Measurements from ENCODE around the gene SNX21. TPM values are rescaled to one million over a fixed set of nuclear protein-coding genes. Genes with fewer than 3 reads are reported as not detected.
A peak's percentile ranks its signal among the peaks of the same experiment; 100 is the strongest.

SNX21 gene
- total RNA-seq, 2 experiments from 2014 or later = 2.0 to 2.5 TPM

DNA sequence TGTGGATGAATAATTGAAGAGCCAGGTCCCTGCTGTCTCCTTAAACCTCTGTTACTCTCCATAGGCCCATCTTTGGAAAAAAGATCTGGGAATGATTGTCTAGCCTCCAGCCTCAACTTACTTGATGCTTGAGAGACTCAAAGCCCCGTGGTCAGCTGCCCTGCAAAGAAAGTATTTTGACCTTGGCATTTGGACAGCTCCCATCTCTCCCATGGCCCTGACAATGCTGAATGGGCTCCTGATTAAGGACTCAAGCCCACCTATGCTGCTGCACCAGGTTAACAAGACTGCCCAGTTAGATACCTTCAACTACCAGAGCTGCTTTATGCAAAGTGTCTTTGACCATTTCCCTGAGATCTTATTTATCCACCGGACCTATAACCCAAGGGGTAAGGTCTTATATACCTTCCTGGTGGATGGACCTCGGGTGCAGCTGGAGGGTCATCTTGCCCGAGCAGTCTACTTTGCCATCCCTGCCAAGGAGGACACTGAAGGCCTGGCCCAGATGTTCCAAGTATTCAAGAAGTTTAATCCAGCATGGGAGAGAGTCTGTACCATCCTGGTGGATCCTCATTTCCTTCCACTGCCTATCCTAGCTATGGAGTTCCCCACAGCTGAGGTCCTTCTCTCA, 49.0 kb downstream of the SNX21 start:
- Mint-ChIP-seq H3K27ac (peak overlapping the region; percentile 11), H3K4me1 (peaks cover 41% of the 10 kb centered on the region)

GRCh38 chr20:45883100-45883469, 49.5 kb downstream of the SNX21 start:
- Mint-ChIP-seq H3K4me3 (no peak overlapping the region), H3K9me3 (no peaks in the 10 kb centered on the region), H3K27me3 (no peaks in the 10 kb centered on the region), H3K27ac (peak overlapping the region; percentile 47), H3K4me1 (peaks cover 41% of the 10 kb centered on the region), H3K36me3 (peaks cover 21% of the 10 kb centered on the region)
- DNase-seq = no peak
- no peak for ATAC-seq (ENCODE audit: low read depth)
- POLR2A ChIA-PET = interaction anchor here (2.6 to 3.8 kb wide), 2 partner anchors 8 to 26 kb away, joined by 15 to 25 read pairs; partner anchors contain the start of genes ACOT8, CTSA, NEURL2 and ZSWIM3

More for the DNA sequence above, 49.0 kb downstream of the SNX21 start:
- ATAC-seq (ENCODE audit: low read depth) (no peak), DNase-seq (no peak)
- Mint-ChIP-seq H3K4me3 (peak overlapping the region; percentile 41), H3K27me3 (no peaks in the 10 kb centered on the region), H3K9me3 (no peaks in the 10 kb centered on the region), H3K36me3 (peaks cover 21% of the 10 kb centered on the region)
- POLR2A ChIA-PET = interaction anchor here (1.0 to 2.6 kb wide), 6 partner anchors 8 to 91 kb away, joined by 3 to 30 read pairs (median 4); partner anchors contain the start of genes CTSA, DNTTIP1, NEURL2 and PCIF1

- POLR2A ChIA-PET = interaction anchor here (0.7 to 3.8 kb wide), 3 partner anchors 14 to 29 kb away, joined by 3 to 15 read pairs (median 3); partner anchors contain the start of genes ACOT8 and ZSWIM3
- Mint-ChIP-seq H3K27ac (no peak overlapping the region), H3K36me3 (peaks cover 17% of the 10 kb centered on the region), H3K9me3 (no peaks in the 10 kb centered on the region), H3K4me1 (peaks cover 42% of the 10 kb centered on the region), H3K4me3 (no peak overlapping the region), H3K27me3 (no peaks in the 10 kb centered on the region)
- ATAC-seq (ENCODE audit: low read depth) = no peak
- DNase-seq = no peak
These were observed 53.2 kb downstream of the SNX21 start for GRCh38 chr20:45886590-45887345.

GRCh38 chr20:45887346-45887715, 53.7 kb downstream of the SNX21 start, which contains the start of gene SPATA25:
Gene SPATA25 (minus strand): TSS chr20:45887622. CDS start chr20:45887590, 32 bp downstream.
- peaks cover 42% of the 10 kb centered on the region for H3K4me1 Mint-ChIP-seq
- H3K27me3 Mint-ChIP-seq = no peaks in the 10 kb centered on the region
- POLR2A ChIA-PET = interaction anchor here (0.7 to 1.1 kb wide), 2 partner anchors 14 to 29 kb away, joined by 3 read pairs; no protein-coding TSS in a partner anchor
- H3K9me3 Mint-ChIP-seq = no peaks in the 10 kb centered on the region
- DNase-seq = no peak
- peaks cover 14% of the 10 kb centered on the region for H3K36me3 Mint-ChIP-seq
- no peak for ATAC-seq (ENCODE audit: low read depth)
- no peak within 1 kb of the TSS for H3K4me3 Mint-ChIP-seq
- no peak within 1 kb of the TSS for H3K27ac Mint-ChIP-seq

GRCh38 chr20:45888681-45889080, 55.1 kb downstream of the SNX21 start:
- DNase-seq = no peak
- POLR2A ChIA-PET = no interaction called here
- H3K9me3 Mint-ChIP-seq = no peaks in the 10 kb centered on the region
- H3K4me3 Mint-ChIP-seq = no peak overlapping the region
- H3K36me3 Mint-ChIP-seq = peaks cover 4% of the 10 kb centered on the region
- peaks cover 43% of the 10 kb centered on the region for H3K4me1 Mint-ChIP-seq
- no peak overlapping the region for H3K27ac Mint-ChIP-seq
- no peaks in the 10 kb centered on the region for H3K27me3 Mint-ChIP-seq
- no peak for ATAC-seq (ENCODE audit: low read depth)

DNA sequence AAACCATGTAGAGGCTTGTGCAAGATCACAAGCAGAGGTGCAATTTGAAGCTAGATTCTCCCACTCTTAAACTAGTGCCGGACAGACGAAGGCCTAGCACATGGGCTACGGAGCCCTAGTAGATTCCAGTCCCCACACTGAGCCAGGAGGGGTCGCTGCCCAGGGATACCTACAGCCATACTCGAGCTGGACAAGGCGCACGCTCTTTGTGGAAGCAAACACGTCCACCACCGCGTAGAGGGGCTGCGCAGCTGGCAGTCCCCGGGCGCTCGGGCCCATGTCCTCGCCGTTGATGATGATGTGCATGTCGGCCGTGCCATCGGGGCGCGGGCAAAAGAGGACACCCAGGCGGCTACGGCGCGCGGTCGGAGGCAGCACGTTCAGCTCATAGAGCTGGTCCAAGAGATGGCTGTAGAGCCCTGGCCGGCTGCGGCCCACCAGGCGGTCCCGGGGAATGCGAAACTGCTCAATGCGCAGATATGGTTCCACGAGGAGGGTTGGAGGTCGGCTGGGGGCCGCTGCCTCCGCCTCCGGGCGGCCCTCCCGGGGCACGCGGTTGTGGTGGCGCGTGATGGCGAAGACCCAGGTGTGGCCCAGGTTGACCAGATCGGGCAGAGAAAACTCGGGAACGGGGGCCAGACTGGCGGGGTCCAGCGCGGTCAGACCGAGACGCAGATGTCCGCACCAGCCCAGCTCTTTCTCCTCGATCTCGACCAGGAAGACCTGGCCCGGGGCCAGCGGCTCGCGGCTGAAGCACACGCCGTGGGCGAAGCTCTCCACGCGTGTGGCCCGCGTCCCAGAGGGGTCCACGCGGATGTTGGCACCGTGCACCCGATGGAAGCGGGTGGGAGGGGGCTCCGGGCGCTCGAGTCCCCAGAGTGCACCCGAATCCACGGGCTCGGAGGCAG, 56.7 kb downstream of the SNX21 start:
- no peaks in the 10 kb centered on the region for H3K27me3 Mint-ChIP-seq
- H3K4me3 Mint-ChIP-seq = peak overlapping the region; percentile 92
- peaks cover 32% of the 10 kb centered on the region for H3K4me1 Mint-ChIP-seq
- H3K27ac Mint-ChIP-seq = peak overlapping the region; percentile 86
- peaks cover 1% of the 10 kb centered on the region for H3K36me3 Mint-ChIP-seq
- POLR2A ChIA-PET = interaction anchor here (0.8 to 5.5 kb wide), 12 partner anchors 9 to 83 kb away, joined by 3 to 43 read pairs (median 6); partner anchors contain the start of genes ACOT8, PCIF1, ZSWIM1 and ZSWIM3
- ATAC-seq (ENCODE audit: low read depth) = peak; percentile 33
- DNase-seq = peak; percentile 59
- no peaks in the 10 kb centered on the region for H3K9me3 Mint-ChIP-seq

DNA sequence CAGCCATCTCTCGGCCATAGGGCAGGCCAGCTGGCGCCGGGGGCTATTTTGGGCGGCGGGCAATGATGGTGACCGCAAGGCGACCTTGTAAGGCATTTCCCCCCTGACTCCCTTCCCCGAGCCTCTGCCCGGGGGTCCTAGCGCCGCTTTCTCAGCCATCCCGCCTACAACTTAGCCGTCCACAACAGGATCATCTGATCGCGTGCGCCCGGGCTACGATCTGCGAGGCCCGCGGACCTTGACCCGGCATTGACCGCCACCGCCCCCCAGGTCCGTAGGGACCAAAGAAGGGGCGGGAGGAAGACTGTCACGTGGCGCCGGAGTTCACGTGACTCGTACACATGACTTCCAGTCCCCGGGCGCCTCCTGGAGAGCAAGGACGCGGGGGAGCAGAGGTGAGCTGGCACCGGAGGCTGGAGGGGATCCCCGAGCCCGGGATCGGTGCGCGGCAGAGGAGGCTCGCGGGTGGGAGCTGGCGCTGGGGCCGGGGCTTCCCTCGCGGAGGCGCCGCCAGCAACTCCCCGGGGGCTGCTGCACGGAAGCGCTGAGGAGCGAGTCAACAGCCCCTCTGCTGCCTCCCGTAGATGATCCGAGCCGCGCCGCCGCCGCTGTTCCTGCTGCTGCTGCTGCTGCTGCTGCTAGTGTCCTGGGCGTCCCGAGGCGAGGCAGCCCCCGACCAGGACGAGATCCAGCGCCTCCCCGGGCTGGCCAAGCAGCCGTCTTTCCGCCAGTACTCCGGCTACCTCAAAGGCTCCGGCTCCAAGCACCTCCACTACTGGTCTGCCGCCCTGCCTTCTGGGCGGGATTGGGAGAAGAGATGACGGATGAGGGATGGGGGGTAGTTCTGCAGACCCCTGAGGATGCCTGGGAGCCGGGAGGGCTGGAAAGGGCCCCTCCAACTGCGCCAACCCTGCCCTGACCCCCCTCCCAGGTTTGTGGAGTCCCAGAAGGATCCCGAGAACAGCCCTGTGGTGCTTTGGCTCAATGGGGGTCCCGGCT, 57.7 kb downstream of the SNX21 start, which contains the start of the genes CTSA and NEURL2:
Gene CTSA, plus strand, starts transcription at position 351 of the 999 bp plus-strand sequence. Its CDS starts 234 bp downstream, at position 585.
Gene NEURL2, minus strand, starts transcription at position 224 of the 999 bp plus-strand sequence. Its CDS starts 217 bp downstream, at position 7.
- ATAC-seq (ENCODE audit: low read depth) = peak; percentile 73
- POLR2A ChIA-PET = interaction anchor here (0.8 to 5.5 kb wide), 11 partner anchors 10 to 79 kb away, joined by 3 to 43 read pairs (median 5); partner anchors contain the start of genes ACOT8, PCIF1, ZSWIM1 and ZSWIM3
- Mint-ChIP-seq H3K4me3 (peak within 1 kb of the TSS; percentile 92), H3K9me3 (no peaks in the 10 kb centered on the region), H3K27ac (peak within 1 kb of the TSS; percentile 86), H3K4me1 (peaks cover 27% of the 10 kb centered on the region), H3K27me3 (no peaks in the 10 kb centered on the region), H3K36me3 (peaks cover 1% of the 10 kb centered on the region)
- DNase-seq = peak; percentile 88

DNA sequence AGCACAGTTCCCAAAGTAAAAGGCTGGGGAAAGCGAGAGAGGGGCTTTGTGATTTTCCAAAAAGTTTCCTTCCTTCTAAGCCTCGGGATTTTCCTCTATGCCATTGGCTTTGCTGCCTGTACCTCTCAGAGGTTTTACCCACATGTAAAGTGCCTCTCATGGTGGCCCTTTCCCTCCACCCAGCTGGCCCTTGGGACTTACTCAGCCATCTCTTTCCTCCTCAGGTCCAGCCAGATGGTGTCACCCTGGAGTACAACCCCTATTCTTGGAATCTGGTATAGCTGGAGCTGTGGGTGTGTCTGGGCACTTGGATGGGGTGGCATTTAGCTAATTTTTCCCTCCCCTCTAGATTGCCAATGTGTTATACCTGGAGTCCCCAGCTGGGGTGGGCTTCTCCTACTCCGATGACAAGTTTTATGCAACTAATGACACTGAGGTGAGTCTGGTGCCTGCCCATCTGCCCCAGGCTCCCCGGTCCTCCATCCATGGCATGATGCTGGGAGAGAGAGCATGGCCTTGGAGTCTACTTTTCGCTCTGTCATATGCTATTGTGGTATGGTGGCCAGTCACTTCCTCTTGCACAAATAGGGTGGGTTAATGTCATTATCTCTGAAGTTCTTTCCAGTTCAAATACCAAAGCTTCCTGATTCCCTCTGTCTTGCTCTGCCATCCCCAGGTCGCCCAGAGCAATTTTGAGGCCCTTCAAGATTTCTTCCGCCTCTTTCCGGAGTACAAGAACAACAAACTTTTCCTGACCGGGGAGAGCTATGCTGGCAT, 58.6 kb downstream of the SNX21 start:
- peak overlapping the region; percentile 92 for H3K4me3 Mint-ChIP-seq
- H3K27ac Mint-ChIP-seq = peak overlapping the region; percentile 74
- ATAC-seq (ENCODE audit: low read depth) (no peak), DNase-seq (no peak)
- POLR2A ChIA-PET = interaction anchor here (1.1 to 5.5 kb wide), 6 partner anchors 10 to 43 kb away, joined by 4 to 43 read pairs (median 8); partner anchors contain the start of genes PCIF1 and ZSWIM1
- no peaks in the 10 kb centered on the region for H3K9me3 Mint-ChIP-seq
- H3K27me3 Mint-ChIP-seq = no peaks in the 10 kb centered on the region
- peaks cover 1% of the 10 kb centered on the region for H3K36me3 Mint-ChIP-seq
- H3K4me1 Mint-ChIP-seq = peaks cover 26% of the 10 kb centered on the region

Other genes with a start within 250 kb of the SNX21 start
- gene WFDC10A, start 204.1 kb upstream of the SNX21 start, total RNA-seq = not detected
- gene WFDC9, start 202.5 kb upstream of the SNX21 start, total RNA-seq = not detected
- gene WFDC11, start 163.6 kb upstream of the SNX21 start, total RNA-seq = not detected
- not detected for gene WFDC13, start 131.8 kb upstream of the SNX21 start, total RNA-seq
- gene WFDC10B, start 128.8 kb upstream of the SNX21 start, total RNA-seq = not detected
- not detected for gene SPINT4, start 111.5 kb upstream of the SNX21 start, total RNA-seq
- gene WFDC3, start 41.9 kb upstream of the SNX21 start, total RNA-seq = not detected
- 10 to 100 TPM; 29.0 to 30.9 TPM for gene DNTTIP1, start 41.8 kb upstream of the SNX21 start, total RNA-seq
- 100 to 1,000 TPM; 153 to 154 TPM for gene UBE2C, start 21.2 kb upstream of the SNX21 start, total RNA-seq
- gene TNNC2, start 6.5 kb upstream of the SNX21 start, total RNA-seq = not detected
- gene ACOT8, start 23.6 kb downstream of the SNX21 start, total RNA-seq = 10 to 100 TPM; 35.4 to 38.6 TPM
- 1 to 10 TPM; 5.3 to 5.7 TPM for gene ZSWIM3, start 23.8 kb downstream of the SNX21 start, total RNA-seq
- gene ZSWIM1, start 47.4 kb downstream of the SNX21 start, total RNA-seq = 10 to 100 TPM; 12.2 to 13.0 TPM
- gene SPATA25, start 53.8 kb downstream of the SNX21 start, total RNA-seq = 1 to 10 TPM; 1.7 to 2.0 TPM
- 1 to 10 TPM; 3.9 to 5.3 TPM for gene NEURL2, start 57.4 kb downstream of the SNX21 start, total RNA-seq
- gene CTSA, start 57.5 kb downstream of the SNX21 start, total RNA-seq = 10 to 100 TPM; 76.9 to 83.4 TPM
- 1 to 10 TPM; 2.2 to 2.9 TPM for gene PLTP, start 78.4 kb downstream of the SNX21 start, total RNA-seq
- 10 to 100 TPM; 54.5 to 58.3 TPM for gene PCIF1, start 100.9 kb downstream of the SNX21 start, total RNA-seq
- gene ZNF335, start 138.4 kb downstream of the SNX21 start, total RNA-seq = 10 to 100 TPM; 43.3 to 43.7 TPM
- gene MMP9, start 175.1 kb downstream of the SNX21 start, total RNA-seq = 10 to 100 TPM; 18.4 to 21.8 TPM
- gene SLC12A5, start 195.4 kb downstream of the SNX21 start, total RNA-seq = 1 to 10 TPM; 1.6 to 1.9 TPM